ENCODE results near the gene MVB12B. TPM values are rescaled to one million over a fixed set of nuclear protein-coding genes. Genes with fewer than 3 reads are reported as not detected.

The MVB12B gene
- total and polyA plus RNA-seq, 2 of the 13 experiments (the other 11 are each of a cell fraction or from before 2014, with no cell fraction given) = 12.1 to 30.1 TPM

DNA sequence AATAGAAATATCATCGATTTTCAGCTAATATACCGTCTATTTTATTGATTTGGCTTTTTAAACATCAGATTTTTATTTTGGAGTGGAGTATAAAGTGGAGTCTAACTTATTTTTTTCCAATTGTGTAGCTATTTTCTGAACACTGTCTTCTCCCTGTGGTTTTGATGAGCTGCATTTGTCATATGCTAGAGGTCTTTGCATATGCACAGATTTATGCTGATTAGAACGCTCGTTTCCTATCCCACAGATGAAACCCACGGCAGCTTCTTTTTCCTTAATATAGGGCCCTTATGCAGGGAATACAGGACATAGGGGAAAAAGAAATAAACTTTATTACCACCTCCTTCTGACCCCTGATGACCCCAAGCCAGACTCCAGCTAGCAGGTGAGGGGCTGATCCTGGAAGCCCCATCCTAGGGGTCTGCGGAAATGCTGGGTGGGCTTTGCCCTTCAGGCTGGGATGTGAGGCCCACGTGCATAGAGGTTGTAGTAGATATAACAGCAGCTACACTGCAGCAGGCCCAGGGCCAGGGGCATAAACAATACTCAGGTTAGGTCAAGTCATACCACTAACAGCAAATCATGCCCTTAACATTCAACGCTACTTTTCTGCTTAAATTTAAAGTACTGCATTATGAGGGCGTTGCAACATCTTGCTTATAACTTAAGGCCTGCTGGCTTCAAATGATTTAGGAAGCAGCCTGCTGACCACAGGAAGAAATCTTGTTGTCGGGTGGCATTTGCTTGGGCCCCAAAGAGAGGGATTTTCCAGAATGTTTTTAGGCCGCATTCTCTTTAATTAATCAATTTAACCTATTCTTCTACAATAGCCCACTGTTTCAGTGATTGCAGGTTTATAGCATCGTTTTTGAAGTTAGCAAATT lies 28.5 kb downstream of the MVB12B start (continued):
- TF ChIP-seq MEIS2 (CRISPR knock-in tag; IDR thresholded peaks at IDR 0.05) (no peak), TEAD3 (CRISPR knock-in tag; optimal IDR thresholded peaks at IDR 0.05; ENCODE audit: borderline replicate concordance) (no peak), ONECUT2 (CRISPR knock-in tag; IDR thresholded peaks at IDR 0.05) (no peak), ATF7 (IDR thresholded peaks at IDR 0.05) (no peak), ATF7 (CRISPR knock-in tag; IDR thresholded peaks at IDR 0.05) (no peak), NR2F2 (IDR thresholded peaks at IDR 0.05; ENCODE audit: borderline replicate concordance, low read depth) (no peak)
- TF ChIP-seq, protein P1, sequence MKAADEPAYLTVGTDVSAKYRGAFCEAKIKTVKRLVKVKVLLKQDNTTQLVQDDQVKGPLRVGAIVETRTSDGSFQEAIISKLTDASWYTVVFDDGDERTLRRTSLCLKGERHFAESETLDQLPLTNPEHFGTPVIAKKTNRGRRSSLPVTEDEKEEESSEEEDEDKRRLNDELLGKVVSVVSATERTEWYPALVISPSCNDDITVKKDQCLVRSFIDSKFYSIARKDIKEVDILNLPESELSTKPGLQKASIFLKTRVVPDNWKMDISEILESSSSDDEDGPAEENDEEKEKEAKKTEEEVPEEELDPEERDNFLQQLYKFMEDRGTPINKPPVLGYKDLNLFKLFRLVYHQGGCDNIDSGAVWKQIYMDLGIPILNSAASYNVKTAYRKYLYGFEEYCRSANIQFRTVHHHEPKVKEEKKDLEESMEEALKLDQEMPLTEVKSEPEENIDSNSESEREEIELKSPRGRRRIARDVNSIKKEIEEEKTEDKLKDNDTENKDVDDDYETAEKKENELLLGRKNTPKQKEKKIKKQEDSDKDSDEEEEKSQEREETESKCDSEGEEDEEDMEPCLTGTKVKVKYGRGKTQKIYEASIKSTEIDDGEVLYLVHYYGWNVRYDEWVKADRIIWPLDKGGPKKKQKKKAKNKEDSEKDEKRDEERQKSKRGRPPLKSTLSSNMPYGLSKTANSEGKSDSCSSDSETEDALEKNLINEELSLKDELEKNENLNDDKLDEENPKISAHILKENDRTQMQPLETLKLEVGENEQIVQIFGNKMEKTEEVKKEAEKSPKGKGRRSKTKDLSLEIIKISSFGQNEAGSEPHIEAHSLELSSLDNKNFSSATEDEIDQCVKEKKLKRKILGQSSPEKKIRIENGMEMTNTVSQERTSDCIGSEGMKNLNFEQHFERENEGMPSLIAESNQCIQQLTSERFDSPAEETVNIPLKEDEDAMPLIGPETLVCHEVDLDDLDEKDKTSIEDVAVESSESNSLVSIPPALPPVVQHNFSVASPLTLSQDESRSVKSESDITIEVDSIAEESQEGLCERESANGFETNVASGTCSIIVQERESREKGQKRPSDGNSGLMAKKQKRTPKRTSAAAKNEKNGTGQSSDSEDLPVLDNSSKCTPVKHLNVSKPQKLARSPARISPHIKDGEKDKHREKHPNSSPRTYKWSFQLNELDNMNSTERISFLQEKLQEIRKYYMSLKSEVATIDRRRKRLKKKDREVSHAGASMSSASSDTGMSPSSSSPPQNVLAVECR (CRISPR knock-in tag; IDR thresholded peaks at IDR 0.05; ENCODE audit: borderline replicate concordance) = no peak

DNA sequence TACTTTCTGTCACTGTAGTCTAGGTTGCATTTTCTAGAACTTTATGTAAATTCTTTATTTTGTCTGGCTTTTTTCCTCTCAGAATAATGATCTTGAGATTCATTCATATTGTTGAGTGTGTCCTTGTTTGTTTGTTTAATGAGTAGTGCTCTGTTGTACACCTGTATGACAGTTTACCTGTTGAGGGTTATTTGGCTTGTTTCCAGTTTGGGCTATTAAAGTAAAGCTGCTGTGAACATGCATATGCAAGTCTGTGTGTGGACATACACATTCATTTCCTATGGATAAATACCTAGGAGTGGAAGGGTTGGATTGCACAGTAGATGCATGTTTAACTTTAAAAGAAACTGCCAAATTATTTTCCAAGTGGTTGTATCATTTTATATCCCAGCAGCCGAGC lies 30.4 kb downstream of the MVB12B start:
- DNase-seq (ENCODE audit: low spot score) = no peak
- intact Hi-C loops (cut with micrococcal nuclease; ENCODE audit: unreplicated experiment) = no loop called here
- no peak overlapping the region for H3K4me3 ChIP-seq (replicated peaks in 1 of 3; ENCODE audit: insufficient read depth in 1 of 3, low read depth in 2 of 3, low read length in 3 of 3)
- H3K4me1 ChIP-seq (ENCODE audit: insufficient read depth, low read length) = no peaks in the 10 kb centered on the region
- H3K9me3 ChIP-seq (ENCODE audit: low read length) = peaks cover 12% of the 10 kb centered on the region
- ATAC-seq = no peak
- BruUV-seq (replicated peaks) = no TSS peak
- H3K9ac ChIP-seq (ENCODE audit: insufficient read depth, low read depth, low read length) = no peak overlapping the region
- peaks cover 85% of the 10 kb centered on the region for H3K79me2 ChIP-seq (ENCODE audit: insufficient read depth, low read length)
- POLR2A ChIA-PET = interaction anchor here (1.2 kb wide), 1 partner anchor 22 kb away, joined by 3 read pairs; no protein-coding TSS in a partner anchor
- H3K4me2 ChIP-seq (ENCODE audit: low read depth, low read length) = no peak overlapping the region
- H3K27ac ChIP-seq (ENCODE audit: extremely low read length, insufficient read depth, low read length) = no peak overlapping the region
- no peak overlapping the region for H2AFZ ChIP-seq (ENCODE audit: low read length)
- 0 out of 5 replicates have a peak, but pooled peaks cover 0 to 3% of the 10 kb centered on the region in 2 experiments for H3K36me3 ChIP-seq (replicated peaks in 1 of 2; ENCODE audit: control insufficient read depth in 1 of 2, insufficient read depth in 2 of 2, low read length in 2 of 2)
- H4K20me1 ChIP-seq (ENCODE audit: insufficient read depth, low read length) = no peaks in the 10 kb centered on the region; the same call in 1 of the 2 replicates
- H3K27me3 ChIP-seq (ENCODE audit: control insufficient read depth in 1 of 2, insufficient read depth in 2 of 2, low read length in 2 of 2) = no peaks in the 10 kb centered on the region
- CTCF ChIA-PET (ENCODE audit: low intra/inter-chr PET ratio, low total read pairs) = no interaction called here
- in situ Hi-C loops (cut with HindIII; ENCODE audit: extremely low pct_ligation_motif_present, low pct_unique_long_range_greater_than_20kb) = no loop called here
- whole genome bisulfite sequencing (ENCODE audit: low lambda C conversion rate) = 95% methylated on average over 1 of the region's 1 CpG
- no peak for FAIRE-seq
- TF ChIP-seq, protein P2, sequence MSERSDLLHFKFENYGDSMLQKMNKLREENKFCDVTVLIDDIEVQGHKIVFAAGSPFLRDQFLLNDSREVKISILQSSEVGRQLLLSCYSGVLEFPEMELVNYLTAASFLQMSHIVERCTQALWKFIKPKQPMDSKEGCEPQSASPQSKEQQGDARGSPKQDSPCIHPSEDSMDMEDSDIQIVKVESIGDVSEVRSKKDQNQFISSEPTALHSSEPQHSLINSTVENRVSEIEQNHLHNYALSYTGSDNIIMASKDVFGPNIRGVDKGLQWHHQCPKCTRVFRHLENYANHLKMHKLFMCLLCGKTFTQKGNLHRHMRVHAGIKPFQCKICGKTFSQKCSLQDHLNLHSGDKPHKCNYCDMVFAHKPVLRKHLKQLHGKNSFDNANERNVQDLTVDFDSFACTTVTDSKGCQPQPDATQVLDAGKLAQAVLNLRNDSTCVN (CRISPR knock-in tag; IDR thresholded peaks at IDR 0.05; ENCODE audit: borderline replicate concordance) = no peak
- no peak for TF ChIP-seq HOXA7 (CRISPR knock-in tag; IDR thresholded peaks at IDR 0.05)
- no peak for TF ChIP-seq ZFP82 (CRISPR knock-in tag; IDR thresholded peaks at IDR 0.05; ENCODE audit: borderline replicate concordance)
- TF ChIP-seq KLF11 (CRISPR knock-in tag; IDR thresholded peaks at IDR 0.05) = no peak
- TF ChIP-seq, protein P3, sequence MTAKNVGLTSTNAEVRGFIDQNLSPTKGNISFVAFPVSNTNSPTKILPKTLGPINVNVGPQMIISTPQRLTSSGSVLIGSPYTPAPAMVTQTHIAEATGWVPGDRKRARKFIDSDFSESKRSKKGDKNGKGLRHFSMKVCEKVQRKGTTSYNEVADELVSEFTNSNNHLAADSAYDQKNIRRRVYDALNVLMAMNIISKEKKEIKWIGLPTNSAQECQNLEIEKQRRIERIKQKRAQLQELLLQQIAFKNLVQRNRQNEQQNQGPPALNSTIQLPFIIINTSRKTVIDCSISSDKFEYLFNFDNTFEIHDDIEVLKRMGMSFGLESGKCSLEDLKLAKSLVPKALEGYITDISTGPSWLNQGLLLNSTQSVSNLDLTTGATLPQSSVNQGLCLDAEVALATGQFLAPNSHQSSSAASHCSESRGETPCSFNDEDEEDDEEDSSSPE (CRISPR knock-in tag; IDR thresholded peaks at IDR 0.05) = no peak
- TF ChIP-seq ZNF746 (CRISPR knock-in tag; IDR thresholded peaks at IDR 0.05) = no peak
- TF ChIP-seq, protein P4, sequence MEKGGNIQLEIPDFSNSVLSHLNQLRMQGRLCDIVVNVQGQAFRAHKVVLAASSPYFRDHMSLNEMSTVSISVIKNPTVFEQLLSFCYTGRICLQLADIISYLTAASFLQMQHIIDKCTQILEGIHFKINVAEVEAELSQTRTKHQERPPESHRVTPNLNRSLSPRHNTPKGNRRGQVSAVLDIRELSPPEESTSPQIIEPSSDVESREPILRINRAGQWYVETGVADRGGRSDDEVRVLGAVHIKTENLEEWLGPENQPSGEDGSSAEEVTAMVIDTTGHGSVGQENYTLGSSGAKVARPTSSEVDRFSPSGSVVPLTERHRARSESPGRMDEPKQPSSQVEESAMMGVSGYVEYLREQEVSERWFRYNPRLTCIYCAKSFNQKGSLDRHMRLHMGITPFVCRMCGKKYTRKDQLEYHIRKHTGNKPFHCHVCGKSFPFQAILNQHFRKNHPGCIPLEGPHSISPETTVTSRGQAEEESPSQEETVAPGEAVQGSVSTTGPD (CRISPR knock-in tag; IDR thresholded peaks at IDR 0.05) = no peak
- TF ChIP-seq KMT2B (CRISPR knock-in tag; IDR thresholded peaks at IDR 0.05) = no peak
